Gastrocnemius medialis (tissue), 4 donors: ENCODE measurements around the gene FAM131B. TPM values are rescaled to one million over a fixed set of nuclear protein-coding genes. Genes with fewer than 3 reads are reported as not detected.

Source experiments
- ATAC-seq, 2 donors: fragments of 150-250 bp; one replicate each; pipeline ENCODE4 v1.9.1; 2016
- DNase-seq, 2 donors: peaks; one replicate each; pipeline ENCODE4 v3.0.0-alpha.2; 2019
- H3K27ac ChIP-seq, 4 donors: fragments of 200-600 bp; sonication (generic); 1 replicate in 1 of 4; 2 replicates in 3 of 4; pipeline ENCODE4 v1.5.1; 2016 to 2018; ENCODE audit warnings: mild to moderate bottlenecking in 2 of 4, moderate library complexity in 1 of 4
- H3K27me3 ChIP-seq, 3 donors: fragments of 200-600 bp; sonication (generic) in 2 of 3; 1 replicate in 1 of 3; 2 replicates in 2 of 3; pipeline versions ENCODE4 v1.5.1 to v1.6.0; 2016 to 2019; ENCODE audit warnings: mild to moderate bottlenecking in 1 of 3, moderate library complexity in 1 of 3
- H3K36me3 ChIP-seq, 2 donors: fragments of 200-600 bp; sonication (generic) in 1 of 2; one replicate each; pipeline ENCODE4 v1.5.1; 2017 to 2018
- H3K4me1 ChIP-seq, 2 donors: fragments of 200-600 bp; sonication (generic) in 1 of 2; one replicate each; pipeline ENCODE4 v1.5.1; 2016 to 2017; ENCODE audit warnings: mild to moderate bottlenecking in 2 of 2
- H3K4me3 ChIP-seq, 4 donors: fragments of 200-600 bp; sonication (generic) in 3 of 4; 1 replicate in 1 of 4; 2 replicates in 3 of 4; pipeline ENCODE4 v1.5.1; 2016 to 2019; ENCODE audit warnings: mild to moderate bottlenecking in 2 of 4
- H3K9me3 ChIP-seq, 3 donors: fragments of 200-600 bp; sonication (generic) in 2 of 3; 1 replicate in 1 of 3; 2 replicates in 2 of 3; pipeline ENCODE4 v1.5.1; 2016 to 2019
- POLR2A ChIP-seq, 2 donors: fragments of 450-650 bp; IDR thresholded peaks; one replicate each; pipeline ENCODE4 v1.6.1; 2017; ENCODE audit warnings: antibody characterized with exemption in 2 of 2, mild to moderate bottlenecking in 2 of 2, moderate library complexity in 2 of 2
- in situ Hi-C, 4 donors: fragments of 200-750 bp; cut with MboI; loops; one replicate each; pipeline versions ENCODE4 v1.15.0 to v1.8.0; 2017; ENCODE audit warnings: low sequenced_read_pairs in 4 of 4
- intact Hi-C: fragments of 100-400 bp; cut with DNase I; formaldehyde crosslinking; loops from one replicate; pipeline ENCODE4 v1.15.1; 2023; ENCODE audit warnings: low total_unique reads
- total RNA-seq, 4 donors: library from RNA; depleted of rRNA; stranded (reverse); fragments of >200 nt; gene quantifications; one replicate each; pipeline versions ENCODE4 v1.1.0 to v1.2.3, GENCODE V29; 2016
- TF ChIP-seq, protein P1 (sequence below), 5 experiments: fragments of 450-650 bp in 3 of 5; fragments of 200-600 bp in 2 of 5; sonication (generic) in 2 of 5; IDR thresholded peaks in 4 of 5; conservative IDR thresholded peaks in 1 of 5; 1 replicate in 4 of 5; 2 replicates in 1 of 5; pipeline ENCODE4 v1.5.1; 2016 to 2019; ENCODE audit warnings: antibody characterized with exemption in 5 of 5, mild to moderate bottlenecking in 3 of 5, moderate library complexity in 3 of 5

FAM131B gene
- total RNA-seq, 4 donors from 2014 or later: 0.33 to 1.2 (median 0.38) TPM; not detected in 1

DNA sequence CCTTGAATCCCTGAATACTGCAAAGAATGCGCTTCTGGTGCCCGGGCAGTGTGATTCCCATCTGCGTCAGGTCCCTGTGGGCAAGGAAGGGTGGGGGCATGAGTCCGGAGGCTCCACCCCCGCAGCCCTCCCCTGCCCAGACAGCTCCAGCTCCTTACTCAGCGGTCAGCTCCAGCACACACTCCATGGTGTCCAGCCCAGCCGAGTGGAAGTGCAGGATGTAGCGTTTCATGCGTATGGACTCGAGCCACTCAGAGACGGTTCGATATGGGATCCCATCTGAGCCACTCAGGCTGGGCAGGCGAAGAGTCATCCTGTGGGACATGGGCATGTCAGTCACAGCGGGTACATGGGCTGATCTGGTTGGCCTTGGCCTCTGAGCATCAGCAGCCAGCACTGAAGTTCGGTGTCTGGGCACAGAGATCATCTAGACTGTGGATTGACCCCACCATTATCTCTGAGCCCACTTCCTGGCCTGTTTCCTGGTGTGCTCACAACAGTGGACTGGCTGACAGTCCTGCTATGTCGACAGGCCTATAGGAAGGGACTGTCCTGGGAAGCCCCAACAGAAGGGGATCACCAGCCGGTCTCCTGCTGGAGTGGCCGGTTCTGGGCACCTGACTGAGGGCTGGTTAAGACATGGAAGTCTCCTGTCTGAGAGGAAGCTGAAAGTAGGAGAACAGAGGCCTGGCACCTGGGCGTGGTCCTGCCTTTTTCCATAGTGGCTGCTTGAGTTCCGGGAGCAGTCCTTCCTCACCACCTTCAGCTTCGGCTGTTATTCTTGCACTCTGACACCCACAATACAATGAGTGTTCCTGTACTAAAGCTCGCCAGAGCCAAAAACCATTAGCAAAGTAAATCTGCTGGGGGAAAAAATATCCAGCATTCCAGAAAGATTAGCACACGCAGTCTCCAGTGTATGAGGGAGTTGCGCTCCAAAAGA is 29.2 kb upstream of the FAM131B start:
- ATAC-seq (peak; percentile 52 to 55), DNase-seq (peak in 1 of 2 donors; percentile 60)
- Histone ChIP-seq H3K27me3 (no peaks in the 10 kb centered on the region), H3K4me3 (no peak overlapping the region), H3K36me3 (peaks cover 0 to 56% of the 10 kb centered on the region in 2 donors), H3K4me1 (peaks cover 16 to 34% of the 10 kb centered on the region in 2 donors), H3K9me3 (no peaks in the 10 kb centered on the region), H3K27ac (peak overlapping the region; percentile 70 to 79 (median 76))
- intact Hi-C loops (no loop called here), in situ Hi-C loops (no loop called here)
- TF ChIP-seq, protein P1, sequence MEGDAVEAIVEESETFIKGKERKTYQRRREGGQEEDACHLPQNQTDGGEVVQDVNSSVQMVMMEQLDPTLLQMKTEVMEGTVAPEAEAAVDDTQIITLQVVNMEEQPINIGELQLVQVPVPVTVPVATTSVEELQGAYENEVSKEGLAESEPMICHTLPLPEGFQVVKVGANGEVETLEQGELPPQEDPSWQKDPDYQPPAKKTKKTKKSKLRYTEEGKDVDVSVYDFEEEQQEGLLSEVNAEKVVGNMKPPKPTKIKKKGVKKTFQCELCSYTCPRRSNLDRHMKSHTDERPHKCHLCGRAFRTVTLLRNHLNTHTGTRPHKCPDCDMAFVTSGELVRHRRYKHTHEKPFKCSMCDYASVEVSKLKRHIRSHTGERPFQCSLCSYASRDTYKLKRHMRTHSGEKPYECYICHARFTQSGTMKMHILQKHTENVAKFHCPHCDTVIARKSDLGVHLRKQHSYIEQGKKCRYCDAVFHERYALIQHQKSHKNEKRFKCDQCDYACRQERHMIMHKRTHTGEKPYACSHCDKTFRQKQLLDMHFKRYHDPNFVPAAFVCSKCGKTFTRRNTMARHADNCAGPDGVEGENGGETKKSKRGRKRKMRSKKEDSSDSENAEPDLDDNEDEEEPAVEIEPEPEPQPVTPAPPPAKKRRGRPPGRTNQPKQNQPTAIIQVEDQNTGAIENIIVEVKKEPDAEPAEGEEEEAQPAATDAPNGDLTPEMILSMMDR (IDR thresholded peaks at IDR 0.05 in 4 of 5, conservative IDR thresholded peaks at IDR 0.05 in 1 of 5): no peak
- TF ChIP-seq POLR2A (IDR thresholded peaks at IDR 0.05): no peak

DNA sequence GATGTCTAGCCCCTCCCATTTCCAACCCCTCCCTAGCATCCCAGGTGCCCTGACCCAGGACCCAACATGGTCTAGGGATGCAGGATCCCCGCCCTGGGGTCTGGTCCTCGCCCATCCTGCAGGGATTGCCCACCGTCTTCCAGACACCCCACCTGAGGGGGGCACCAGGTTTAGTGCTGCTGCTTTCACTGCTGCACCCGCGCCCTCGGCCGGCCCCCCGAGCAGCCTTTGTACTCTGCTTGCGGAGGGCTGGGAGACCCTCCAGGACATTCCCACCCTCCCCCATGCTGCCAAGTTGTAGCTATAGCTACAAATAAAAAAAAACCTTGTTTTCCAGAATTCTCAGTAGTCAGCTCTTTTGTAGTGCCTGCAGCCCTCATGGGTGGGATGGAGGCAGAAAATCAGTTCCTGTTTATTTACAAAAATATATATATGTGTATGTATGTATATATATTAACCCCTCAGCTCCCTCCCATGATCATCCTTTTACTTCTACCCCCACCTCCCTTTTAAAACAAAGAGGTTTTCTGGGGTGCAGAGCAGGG is 28.3 kb upstream of the FAM131B start:
- DNase-seq (no peak), ATAC-seq (no peak)
- intact Hi-C loops: no loop called here
- Histone ChIP-seq H3K4me1 (peaks cover 19 to 38% of the 10 kb centered on the region in 2 donors), H3K4me3 (no peak overlapping the region), H3K27me3 (no peaks in the 10 kb centered on the region), H3K36me3 (peaks cover 0 to 56% of the 10 kb centered on the region in 2 donors), H3K9me3 (no peaks in the 10 kb centered on the region), H3K27ac (peak overlapping the region; percentile 70 to 79 (median 76))
- no peak for TF ChIP-seq POLR2A (IDR thresholded peaks at IDR 0.05)
- in situ Hi-C loops: no loop called here

DNA sequence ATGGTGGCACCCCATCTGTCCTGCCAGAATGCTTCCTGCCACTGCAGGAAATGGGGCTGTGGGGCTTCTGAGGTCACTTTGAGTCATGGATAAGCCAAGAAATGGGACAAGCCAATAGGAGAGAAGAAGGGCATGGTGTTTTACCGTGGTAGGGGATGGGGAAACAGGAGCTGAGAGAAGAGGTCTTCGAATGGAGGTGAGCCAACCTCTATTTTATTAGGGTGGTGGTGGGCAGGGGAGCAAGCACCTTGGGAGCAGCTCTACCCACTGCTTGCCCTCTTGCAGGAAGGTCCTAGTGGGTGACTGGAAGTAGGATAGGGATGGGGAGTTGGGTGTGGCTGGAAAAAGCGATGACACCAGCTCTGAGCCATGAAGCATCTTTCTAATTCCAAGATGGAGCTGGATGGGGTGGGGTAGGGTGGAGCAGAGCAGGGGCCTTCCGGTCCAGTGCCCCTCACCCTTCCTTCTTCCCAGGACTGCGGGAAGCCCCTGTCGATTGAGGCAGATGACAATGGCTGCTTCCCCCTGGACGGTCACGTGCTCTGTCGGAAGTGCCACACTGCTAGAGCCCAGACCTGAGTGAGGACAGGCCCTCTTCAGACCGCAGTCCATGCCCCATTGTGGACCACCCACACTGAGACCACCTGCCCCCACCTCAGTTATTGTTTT is 27.7 kb upstream of the FAM131B start:
- peak overlapping the region in 2 of 4 donors; percentile 74 to 79 for H3K27ac ChIP-seq
- DNase-seq (no peak), ATAC-seq (no peak)
- no peaks in the 10 kb centered on the region for H3K9me3 ChIP-seq
- in situ Hi-C loops (no loop called here), intact Hi-C loops (no loop called here)
- H3K4me1 ChIP-seq: peaks cover 17 to 42% of the 10 kb centered on the region in 2 donors
- H3K36me3 ChIP-seq: peaks cover 0 to 56% of the 10 kb centered on the region in 2 donors
- TF ChIP-seq, protein P1 (IDR thresholded peaks at IDR 0.05 in 4 of 5, conservative IDR thresholded peaks at IDR 0.05 in 1 of 5): no peak
- TF ChIP-seq POLR2A (IDR thresholded peaks at IDR 0.05): no peak
- no peaks in the 10 kb centered on the region for H3K27me3 ChIP-seq
- no peak overlapping the region for H3K4me3 ChIP-seq

DNA sequence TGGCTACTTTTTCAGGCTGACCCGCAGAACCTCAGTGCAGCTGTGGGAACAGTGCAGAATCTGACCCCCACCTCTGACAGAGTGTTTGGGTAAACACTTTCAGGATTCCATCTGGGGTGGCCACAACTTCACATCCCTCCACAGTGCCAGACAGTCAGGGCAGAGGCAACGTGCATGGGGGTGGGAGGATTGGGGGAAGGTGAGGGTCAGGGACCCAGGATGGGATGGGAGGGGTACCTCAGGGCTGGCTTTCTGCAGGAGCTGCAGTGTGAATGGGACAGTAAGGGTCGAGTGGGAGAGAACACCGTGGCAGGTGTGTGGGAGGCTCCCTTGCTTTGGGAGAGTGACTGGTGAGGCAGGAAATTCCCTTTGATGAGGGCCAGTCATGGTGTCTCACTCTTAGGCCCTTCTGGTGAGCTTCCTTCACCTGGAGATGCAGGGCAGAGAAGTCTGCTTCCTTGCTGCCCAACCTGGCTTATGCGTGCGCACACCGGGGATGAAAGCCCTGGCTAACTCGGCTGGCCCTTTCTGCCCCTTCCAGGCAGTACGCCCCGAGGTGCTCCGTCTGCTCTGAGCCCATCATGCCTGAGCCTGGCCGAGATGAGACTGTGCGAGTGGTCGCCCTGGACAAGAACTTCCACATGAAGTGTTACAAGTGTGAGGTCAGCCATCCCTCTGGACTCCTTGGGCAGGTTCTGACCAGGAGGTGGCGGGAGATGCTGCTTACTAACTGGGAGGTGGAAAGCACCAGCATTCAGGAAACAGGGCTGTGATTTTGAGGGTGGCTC is 27.0 kb upstream of the FAM131B start:
- peaks cover 24 to 44% of the 10 kb centered on the region in 2 donors for H3K4me1 ChIP-seq
- DNase-seq (no peak), ATAC-seq (no peak)
- no peaks in the 10 kb centered on the region for H3K9me3 ChIP-seq
- peak overlapping the region in 1 of 4 donors; percentile 79 for H3K27ac ChIP-seq
- H3K36me3 ChIP-seq: peaks cover 0 to 56% of the 10 kb centered on the region in 2 donors
- intact Hi-C loops (loop anchor here (10.0 kb wide), 1 partner anchor 515 kb away; the partner anchor contains the start of gene TCAF1), in situ Hi-C loops (no loop called here)
- no peaks in the 10 kb centered on the region for H3K27me3 ChIP-seq
- no peak overlapping the region for H3K4me3 ChIP-seq
- no peak for TF ChIP-seq POLR2A (IDR thresholded peaks at IDR 0.05)
- TF ChIP-seq, protein P1 (IDR thresholded peaks at IDR 0.05 in 4 of 5, conservative IDR thresholded peaks at IDR 0.05 in 1 of 5): no peak
